Amygdala (tissue), 56 donors: ENCODE results near the gene MORN5.
"Not testable (repeated sequence)": the region's sequence is repeated elsewhere in the genome, so short reads cannot be mapped to it uniquely, and the experiment has no call there.

Experiments used
- DNase-seq, 56 donors: peaks; one replicate each; lab custom pipeline; 2025; lab: John Stamatoyannopoulos, UW

MORN5 gene

DNA sequence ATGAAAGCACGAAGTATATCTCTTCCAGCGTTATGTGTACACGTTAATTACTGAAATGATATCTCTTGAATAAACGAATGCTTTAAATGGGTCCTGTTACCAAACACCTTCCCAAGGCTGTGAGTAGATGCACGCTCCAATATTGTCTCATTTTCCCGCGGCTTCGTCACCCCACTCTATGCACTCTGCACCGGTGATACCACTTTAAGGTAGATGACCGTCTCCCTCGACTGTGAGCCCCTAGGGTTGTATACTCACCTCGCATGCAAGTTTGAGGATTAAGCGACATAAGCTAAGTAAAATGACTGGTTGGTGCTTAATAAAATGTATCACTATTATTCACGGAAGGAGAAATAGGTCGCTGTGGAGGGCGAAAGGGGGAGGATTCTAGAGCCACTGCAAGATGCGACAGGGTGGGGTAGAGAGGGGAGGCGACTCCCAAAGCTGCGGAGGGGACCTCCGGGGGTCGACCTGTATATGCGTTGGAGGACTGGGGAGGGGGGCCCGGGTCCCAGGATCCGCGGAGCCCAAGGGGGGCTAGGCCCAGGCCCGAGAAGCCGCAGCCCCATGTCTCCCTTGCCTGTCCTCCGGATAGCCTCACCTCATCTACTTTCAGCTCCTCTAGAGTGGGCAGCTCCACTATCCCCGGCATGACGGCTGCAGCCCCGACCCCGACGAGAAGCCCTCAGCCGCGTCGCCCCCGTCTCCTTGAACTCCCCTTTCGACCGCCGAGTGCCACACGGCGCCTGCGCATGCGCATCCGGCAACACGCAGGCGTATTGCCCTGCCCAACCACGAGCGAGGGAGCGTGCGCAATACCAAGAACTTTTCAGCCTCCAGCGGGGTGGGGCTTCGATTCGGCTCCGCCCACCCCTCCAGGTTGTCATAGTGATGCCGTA is at the start of gene MORN5, which contains the start of gene NDUFA8:
Gene MORN5, plus strand, starts transcription at position 883 of the 899 bp plus-strand sequence. CDS start 65 bp downstream, outside the sequence.
Gene NDUFA8, minus strand, starts transcription at position 754 of the 899 bp plus-strand sequence. Its CDS starts 102 bp downstream, at position 652.
- peak; percentile 13 to 95 (median 86) for DNase-seq

DNA sequence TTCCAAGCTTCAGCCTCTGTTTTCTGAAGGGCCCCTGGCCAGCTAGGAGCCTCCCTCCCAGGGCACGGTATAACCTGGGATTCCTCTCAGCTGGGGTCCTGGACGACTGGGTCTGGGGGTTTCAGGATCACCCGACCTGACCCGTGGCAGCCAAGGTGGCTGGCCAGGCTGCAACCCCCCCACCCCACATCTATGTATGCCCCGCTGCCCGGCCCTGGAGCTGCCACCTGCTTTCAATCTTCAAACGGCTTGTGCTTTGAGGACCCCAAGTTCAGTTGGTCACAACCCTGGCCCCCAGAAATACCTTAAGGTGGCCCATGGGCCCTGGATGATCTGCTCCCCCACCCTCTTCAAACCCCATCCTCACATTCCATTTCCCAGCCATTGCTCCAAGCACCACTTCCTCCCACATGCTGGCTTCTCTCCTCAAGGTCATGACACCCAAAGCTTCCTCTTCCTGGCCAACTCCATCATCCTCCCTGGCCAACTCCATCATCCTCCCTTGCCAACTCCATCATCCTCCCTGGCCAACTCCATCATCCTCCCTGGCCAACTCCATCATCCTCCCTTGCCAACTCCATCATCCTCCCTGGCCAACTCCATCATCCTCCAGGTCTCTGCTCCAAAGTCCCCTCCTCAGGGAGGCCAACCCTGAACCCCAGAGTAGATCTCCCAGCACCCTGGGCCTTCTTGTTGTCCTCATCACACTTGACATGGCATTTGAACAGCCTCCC is 49.4 kb upstream of the MORN5 start:
- no peak for DNase-seq

DNA sequence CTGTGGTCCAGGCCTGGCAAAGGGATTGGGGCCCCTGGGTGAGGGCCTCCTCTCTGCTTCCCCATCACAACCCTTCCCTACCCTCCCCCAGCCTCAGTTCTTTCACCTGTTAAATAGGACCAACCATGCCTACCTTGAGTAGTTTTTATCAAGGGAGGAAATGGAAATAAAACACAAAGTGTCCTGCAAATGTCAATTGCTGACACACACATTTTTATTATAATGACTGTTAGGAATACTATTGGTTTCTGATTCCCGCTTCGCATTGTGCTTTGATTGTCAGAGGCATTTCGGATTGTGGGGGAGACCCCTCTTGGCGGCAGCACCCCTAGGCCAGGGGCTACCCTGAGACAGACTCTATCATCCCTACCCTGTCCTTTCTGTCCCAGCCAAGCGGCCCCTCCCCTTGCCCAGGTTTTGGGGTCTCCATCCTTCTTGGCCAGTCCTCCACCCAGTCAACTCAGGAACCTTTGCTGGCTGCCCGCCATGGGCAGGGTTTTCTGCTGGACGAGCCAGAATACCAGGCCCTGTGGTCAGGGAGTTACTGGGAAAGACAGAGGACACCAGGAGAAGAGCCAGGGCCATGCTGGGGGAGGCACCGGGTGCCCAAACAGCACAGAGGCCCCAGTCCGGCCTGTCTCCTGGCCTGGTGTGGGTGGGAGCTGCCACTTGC is 48.2 kb upstream of the MORN5 start:
- no peak for DNase-seq

DNA sequence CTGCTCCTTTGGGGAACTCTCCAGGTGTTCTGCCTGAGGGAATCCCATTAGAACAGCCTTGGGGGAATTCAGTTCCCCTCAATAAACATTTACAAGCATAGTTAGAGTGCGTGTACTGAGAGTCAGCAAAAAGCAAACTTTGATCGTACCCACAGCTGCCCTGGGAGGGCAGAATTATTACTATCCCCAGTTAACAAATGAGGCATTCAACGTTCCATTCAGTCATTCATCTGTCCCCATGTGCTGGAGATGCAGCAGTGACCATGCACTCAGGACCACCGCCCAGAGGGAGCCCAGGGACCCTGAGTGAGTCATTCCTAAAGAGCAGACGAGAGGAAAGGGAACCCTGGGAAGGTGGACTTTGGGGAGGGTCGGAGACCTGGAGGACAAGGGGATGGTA is 47.5 kb upstream of the MORN5 start:
- no peak for DNase-seq

DNA sequence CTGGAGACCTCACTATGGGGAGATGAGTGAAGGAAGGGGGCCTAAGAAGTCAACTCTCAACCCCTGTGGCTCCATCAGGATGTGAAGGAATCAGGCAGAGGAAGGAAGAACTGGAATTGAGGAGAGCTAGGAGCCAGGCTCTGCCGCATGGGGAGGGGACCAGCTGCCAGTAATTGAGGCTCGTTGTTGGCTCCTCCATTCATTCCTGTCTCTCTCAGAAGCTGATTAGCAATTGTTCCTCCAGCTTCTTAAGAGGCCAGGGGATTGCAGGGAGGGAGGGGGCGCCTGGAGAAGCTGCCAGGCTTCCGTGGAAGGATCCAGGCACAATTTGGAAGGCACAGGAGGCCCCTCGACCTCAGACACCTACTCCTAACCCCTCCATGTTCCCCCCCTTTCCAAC is 46.1 kb upstream of the MORN5 start:
- DNase-seq, result no peak

DNA sequence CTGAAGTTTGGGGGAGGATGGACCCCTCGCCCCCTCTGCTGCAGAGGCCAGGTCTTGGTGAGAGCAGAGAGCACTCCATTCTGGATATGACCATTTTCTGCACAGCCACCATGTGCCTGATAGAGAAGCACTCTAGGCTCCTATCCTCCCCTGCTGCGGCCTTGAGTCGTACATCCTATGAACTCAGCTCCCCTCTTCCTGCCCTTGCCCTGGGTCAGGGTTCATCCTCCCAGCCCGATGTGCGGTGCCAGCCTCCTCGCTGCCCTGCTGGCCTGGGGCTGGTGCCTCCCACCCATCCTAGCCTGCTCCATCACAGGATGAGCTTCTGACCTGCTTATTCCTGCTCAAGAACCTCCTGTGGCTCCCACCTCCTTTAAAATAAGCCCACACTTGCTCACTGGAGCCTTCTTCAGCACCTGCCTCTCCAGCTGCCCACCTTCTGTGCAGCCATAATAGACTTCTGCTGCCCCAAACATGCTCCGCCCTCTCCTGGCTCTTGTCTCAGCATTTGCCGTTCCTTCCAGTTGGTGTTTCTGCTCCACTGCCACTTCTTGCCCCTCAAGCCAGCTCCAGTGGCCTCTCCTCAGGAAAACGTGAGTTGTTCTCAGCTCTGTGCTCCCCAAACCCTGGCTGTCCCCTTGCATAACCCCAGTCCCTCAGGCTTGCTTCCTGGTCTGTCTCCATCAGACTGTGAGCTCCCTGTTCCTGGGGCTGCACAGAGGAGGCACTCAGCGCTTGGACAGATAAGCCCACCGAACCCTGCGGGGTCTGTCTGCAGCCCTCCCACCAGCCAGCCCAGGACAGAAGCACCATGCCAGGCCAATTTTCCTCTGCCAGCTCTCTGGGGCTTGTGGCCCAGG is 44.3 kb upstream of the MORN5 start:
- no peak for DNase-seq

DNA sequence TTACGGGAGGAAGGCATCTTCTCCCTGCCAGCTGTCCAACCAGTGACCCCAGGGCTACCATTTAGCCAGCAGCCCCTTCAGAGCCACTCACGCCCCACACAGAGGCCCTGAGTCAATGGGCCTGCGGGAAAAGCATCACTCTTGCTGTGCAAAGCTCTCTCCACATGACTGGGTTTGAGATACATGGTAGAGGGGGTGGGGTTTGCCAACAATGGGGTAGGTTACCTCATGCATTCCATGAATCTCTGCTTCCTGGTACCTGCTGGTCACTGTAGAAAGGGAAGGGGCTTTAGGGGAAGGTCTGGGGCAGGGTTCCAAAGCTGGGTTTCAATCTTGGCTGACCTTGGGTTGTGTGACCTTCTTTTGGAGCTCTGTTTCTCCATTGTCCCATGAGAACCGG is 43.7 kb upstream of the MORN5 start:
- DNase-seq, result no peak

DNA sequence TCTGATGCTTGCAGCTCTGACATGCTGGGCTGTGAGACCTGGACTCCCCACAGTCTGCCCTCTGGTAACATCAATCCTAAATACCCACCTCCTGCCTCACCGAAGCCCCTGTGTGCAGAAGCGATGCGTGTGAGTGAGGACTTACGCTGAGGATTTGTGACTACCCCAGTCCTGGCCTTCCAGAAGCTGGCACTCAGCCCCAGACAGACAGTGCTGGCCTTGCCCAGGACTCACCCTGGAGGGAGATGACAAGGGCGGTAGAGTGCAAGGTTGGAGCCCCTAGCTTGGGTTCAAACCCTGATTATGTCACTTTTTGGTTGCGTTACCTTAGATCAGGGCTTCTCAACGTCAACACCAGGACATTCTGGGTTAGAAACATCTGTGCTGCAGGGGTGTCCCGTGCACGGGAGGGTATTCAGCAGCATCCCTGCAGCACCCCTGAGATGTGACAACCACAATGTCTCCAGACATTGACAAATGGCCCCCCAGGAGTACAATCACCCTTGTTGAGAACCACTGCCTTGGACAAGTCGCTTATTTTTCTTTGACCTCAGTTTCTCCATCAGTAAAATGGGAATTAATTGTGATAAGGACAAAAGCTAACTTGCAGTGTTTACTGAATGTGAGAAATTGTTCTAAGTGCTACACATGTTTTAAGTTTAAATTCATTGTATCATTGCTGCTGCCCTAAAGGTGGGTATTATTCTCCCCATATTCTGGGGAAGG is 43.1 kb upstream of the MORN5 start:
- no peak for DNase-seq

DNA sequence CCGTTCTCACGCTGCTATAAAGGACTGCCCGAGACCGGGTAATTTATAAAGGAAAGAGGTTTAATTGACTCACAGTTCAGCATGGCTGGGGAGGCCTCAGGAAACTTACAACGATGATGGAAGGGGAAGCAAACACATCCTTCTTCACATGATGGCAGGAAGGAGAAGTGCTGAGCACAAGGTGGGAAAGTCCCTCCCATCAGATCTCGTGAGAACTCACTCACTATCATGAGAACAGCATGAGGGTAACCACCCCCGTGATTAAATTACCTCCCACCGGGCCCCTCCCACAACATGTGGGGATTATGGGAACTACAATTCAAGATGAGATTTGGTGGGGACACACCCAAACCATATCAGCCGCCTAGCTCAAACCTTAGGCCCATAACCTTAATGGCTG is 42.5 kb upstream of the MORN5 start:
- DNase-seq, result not testable (repeated sequence)

DNA sequence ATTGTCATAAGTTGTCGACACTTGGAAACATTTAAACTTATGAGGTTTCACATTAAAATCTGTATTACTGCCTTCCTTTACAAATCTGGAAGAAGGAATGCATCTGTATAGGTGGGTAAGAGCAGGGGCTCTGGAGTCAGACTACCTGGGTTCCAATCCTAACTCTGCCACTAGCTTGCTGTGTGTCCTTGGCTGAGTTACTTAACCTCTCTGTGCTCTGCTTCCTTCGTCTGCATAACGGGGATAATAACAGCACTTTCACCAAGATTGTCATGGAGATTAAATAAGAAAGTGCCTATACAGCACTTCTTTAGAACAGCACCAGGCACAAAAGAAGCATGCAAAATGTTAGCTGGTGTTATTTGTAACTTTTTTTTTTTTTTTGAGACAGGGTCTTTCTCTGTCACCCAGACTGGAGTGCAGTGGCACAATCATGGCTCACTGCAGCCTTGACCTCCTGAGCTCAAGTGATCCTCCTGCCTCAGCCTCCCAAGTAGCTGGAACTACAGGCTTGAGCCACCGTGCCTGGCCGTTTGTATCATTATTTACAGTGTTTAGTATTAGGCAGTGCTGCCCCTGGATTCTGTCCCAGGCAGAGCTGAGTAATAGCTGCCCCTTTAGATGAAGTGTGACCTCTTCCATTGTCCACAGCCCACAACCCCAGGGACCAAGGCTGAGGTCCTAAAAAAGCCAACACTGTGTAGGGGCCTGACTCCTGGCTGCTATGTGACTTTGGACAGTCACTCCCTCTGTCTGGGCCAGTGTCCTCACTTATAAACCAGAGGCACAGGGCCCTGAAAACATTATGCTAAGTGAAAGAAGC is 41.2 kb upstream of the MORN5 start:
- DNase-seq, result no peak

DNA sequence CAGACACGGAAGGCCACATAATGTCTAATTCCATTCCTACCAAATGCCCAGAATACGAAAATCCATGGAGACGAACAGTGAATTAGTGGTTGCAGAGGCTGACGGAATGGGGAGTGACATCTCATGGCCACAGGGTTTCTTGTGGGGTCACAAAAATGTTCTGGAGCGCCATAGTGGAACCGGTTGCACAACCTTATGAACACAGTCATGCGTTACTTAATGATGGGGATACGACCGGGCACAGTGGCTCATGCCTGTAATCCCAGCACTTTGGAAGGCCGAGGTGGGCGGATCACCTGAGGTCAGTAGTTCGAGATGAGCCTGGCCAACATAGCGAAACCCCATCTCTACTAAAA is 40.6 kb upstream of the MORN5 start:
- DNase-seq, result no peak

DNA sequence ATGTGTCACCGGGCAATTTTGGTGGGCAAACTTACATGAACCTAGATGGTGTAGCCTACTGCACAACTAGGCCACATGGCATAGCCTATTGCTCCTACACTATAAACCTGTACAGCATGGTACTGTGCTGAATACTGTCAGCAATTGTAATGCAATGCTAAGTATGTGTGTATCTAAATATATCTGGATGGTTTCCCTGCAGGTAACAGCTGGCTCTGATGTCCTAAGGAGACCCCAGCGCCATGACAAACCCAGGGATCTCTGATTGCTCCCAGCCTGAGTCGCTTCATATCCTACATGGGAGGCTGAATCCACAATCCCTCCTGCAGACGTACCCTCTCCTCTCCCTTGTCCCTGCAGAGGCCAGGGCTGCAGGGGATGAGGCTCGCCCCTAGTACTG is 40.0 kb upstream of the MORN5 start:
- DNase-seq, result no peak

DNA sequence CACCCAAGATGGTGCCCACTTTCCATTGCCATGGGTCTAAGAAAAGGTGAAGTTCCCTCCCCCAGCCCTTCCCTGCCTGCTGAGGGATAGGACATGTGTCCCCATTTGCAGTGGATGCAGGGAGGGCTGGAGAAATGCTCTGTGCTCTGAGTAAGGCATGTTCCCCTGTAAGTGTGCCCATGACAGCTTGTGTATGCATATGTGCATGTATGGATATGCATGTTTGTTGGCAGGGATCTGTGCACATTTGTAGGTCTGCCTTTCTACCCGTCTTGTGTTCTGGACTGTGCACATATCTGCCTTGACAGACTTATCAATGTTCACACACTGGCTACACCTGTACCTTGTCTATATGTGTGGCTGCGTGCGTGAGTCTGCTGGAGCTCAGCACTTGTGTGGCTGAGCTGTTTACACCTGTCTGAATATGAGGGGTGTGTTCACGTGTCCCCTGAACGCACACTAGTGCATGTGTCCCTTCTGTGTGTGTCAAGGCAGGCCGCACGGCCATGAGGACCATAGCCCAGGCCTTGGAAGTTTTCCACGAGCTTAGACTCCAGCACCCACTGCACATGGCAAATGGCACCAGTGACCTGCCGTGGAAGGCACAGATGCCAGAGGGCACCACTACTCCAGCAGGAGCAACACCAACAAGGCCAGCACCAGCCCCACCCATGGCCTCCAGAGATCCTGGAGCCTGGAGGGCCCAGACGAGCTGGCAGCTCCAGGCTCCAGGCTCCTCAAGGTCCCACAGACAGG is 39.2 kb upstream of the MORN5 start:
- no peak for DNase-seq

DNA sequence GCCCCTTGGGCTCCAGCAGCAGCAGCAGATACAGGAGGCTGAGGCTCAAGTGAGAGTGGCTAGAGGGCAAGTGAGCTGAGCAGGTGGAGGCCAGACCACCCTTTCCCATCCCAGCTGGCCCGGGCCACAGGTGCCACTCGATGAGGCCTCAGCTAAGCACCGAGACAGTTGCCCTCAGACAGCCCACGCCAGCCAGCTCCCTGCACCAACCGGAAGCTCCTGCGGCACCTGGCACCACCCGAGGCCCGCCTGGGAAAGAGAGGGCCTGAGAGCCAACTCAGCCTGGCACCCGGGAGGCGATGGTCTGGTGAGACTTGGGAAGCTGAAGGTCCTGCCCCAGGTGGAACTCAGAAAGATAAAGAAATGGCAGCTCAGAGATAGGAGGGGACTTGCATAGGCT is 38.3 kb upstream of the MORN5 start:
- DNase-seq, result no peak

DNA sequence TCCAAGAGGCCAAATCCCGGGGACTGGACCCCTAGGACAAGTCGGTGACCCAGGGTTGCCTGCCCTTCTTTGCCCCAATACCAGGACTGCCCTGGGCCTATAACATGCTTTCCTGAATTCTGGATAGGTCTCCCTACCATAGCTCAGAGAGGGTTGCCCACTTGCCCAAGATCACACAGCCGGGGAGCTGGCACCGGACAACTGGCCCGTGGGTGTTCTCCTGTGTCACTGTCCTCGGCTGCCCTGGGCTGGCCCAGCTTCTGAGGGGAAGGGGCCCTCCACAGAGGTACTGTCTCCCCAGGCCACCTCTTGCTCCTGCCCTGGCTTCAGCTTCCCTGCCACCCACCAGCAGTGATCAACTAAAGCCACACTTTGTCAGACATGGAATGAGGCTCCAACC is 37.8 kb upstream of the MORN5 start:
- DNase-seq, result no peak

DNA sequence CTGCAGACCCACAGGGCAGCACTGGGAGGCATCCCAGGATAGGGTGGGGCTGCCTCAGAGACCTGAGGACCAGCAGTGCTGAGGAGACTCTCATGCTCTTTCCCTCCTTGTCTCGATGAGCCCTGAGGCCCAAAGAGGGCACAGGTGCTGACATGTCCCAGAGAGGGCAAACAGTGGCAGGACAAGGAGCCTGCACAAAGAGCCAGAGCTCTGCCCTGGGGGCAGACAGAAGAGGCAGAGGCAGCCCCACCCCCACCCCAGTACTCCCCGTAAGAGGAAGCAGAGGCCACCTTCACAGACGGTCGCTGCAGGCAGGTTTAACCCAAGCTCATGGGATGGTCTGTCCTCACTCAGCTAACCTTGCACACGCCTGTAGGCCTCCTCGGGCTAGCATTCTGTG is 37.2 kb upstream of the MORN5 start:
- DNase-seq, result no peak

DNA sequence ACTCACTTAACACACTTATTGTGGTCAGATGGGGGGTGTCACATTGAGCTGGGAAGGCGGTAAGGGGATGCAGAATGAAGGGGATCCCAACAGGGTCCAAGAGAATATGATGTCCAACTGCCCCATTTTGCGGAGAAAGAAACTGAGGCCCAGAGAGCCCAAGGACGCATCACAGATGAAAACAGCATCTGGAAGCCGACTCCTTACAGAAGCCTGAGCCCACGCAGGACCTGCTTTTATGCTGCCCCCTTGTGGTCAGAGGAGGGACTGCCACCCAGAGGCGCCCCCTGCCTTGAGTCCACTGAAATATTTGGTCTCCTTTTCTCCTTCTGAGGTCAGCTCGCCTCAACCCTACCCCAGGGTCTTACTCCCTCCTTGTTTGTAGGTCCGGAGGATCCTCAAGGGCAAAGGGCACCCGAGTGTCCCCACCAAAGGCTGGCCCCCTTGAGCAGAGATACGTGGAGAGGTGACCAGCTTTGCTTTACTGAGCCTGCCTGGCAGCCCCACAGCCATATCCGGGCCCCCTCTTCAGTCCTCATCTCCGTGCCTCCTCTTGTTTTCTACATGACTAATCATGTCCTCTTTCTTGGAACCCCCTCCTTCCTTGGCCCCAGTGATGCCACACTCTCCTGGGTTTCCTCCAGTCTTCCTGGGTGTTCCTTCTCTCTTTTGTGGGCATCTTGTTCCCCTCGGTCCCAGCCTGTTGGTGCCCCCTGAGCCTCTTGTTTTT is 36.6 kb upstream of the MORN5 start:
- peak in 40 of 56 donors; percentile 13 to 86 (median 50) for DNase-seq
